ENCODE data around the gene CTRB1.

GRCh38 chr16:75248536-75249380 lies 30.0 kb downstream of the CTRB1 start:
- no peak for TF ChIP-seq POLR2A (IDR thresholded peaks at IDR 0.05)
- TF ChIP-seq, protein P1, sequence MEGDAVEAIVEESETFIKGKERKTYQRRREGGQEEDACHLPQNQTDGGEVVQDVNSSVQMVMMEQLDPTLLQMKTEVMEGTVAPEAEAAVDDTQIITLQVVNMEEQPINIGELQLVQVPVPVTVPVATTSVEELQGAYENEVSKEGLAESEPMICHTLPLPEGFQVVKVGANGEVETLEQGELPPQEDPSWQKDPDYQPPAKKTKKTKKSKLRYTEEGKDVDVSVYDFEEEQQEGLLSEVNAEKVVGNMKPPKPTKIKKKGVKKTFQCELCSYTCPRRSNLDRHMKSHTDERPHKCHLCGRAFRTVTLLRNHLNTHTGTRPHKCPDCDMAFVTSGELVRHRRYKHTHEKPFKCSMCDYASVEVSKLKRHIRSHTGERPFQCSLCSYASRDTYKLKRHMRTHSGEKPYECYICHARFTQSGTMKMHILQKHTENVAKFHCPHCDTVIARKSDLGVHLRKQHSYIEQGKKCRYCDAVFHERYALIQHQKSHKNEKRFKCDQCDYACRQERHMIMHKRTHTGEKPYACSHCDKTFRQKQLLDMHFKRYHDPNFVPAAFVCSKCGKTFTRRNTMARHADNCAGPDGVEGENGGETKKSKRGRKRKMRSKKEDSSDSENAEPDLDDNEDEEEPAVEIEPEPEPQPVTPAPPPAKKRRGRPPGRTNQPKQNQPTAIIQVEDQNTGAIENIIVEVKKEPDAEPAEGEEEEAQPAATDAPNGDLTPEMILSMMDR (IDR thresholded peaks at IDR 0.05) = no peak

Measured in Peyer's patch (tissue), 4 donors.